GM12878 (cell line): ENCODE measurements around the gene RCAN2. TPM values are rescaled to one million over a fixed set of nuclear protein-coding genes. Genes with fewer than 3 reads are reported as not detected.

ENCODE experiments used
- ATAC-seq: fragments of 200-7000 bp; cut with Tn5 transposase; 3 replicates; pipeline ENCODE4 v1.9.1; 2020; ENCODE audit warnings: mild to moderate bottlenecking, moderate library complexity
- BruUV-seq: library from RNA; stranded (reverse); fragments of 400-500 nt; replicated peaks from 2 replicates; lab custom pipeline; 2021; lab: Mats Ljungman, UMichigan
- CTCF ChIA-PET: fragments of 300-600 bp; sonication (Branson Sonifier 250); formaldehyde crosslinking; extraction: SDS; loops from one replicate; lab custom pipeline; 2021; ENCODE audit warnings: inconsistent platforms; lab: Yijun Ruan, JAX
- POLR2A ChIA-PET: fragments of 350-600 bp; formaldehyde crosslinking; extraction: SDS; loops from one replicate; lab custom pipeline; 2021; ENCODE audit warnings: inconsistent platforms; lab: Charles Lee
- RAD21 ChIA-PET: fragments of 300-600 bp; sonication (Branson Sonifier 250); formaldehyde crosslinking; loops from one replicate; lab custom pipeline; 2023; ENCODE audit warnings: antibody characterized with exemption; ENCODE audit not compliant: unreplicated experiment; lab: Charles Lee
- SMC1A ChIA-PET: fragments of 300-600 bp; sonication (Branson Sonifier 250); formaldehyde crosslinking; loops from one replicate; lab custom pipeline; 2023; ENCODE audit not compliant: unreplicated experiment, uncharacterized antibody; lab: Charles Lee
- DNase-seq: peaks from one replicate; pipeline ENCODE4 v3.0.0-alpha.2; 2011; ENCODE audit warnings: low read depth, low spot score
- FAIRE-seq: peaks from 3 replicates; lab custom pipeline; 2011; peaks lifted over from hg19 to GRCh38; lab: Jason Lieb, UNC
- H2AFZ ChIP-seq: 2 replicates; pipeline ENCODE4 v1.6.0; 2011; ENCODE audit warnings: low read depth, low read length, control low read depth; ENCODE audit not compliant: control insufficient read depth
- H3K27ac ChIP-seq: 2 replicates; pipeline ENCODE4 v1.5.1; 2011; ENCODE audit warnings: control low read depth; ENCODE audit not compliant: control insufficient read depth, insufficient read depth
- H3K27me3 ChIP-seq, 2 experiments: replicated peaks in 1 of 2; 2 replicates each; pipeline versions ENCODE4 v1.6.0 to v1.6.1; 2011; ENCODE audit warnings: low read length in 1 of 2; ENCODE audit not compliant: control insufficient read depth in 2 of 2, insufficient read depth in 2 of 2
- H3K36me3 ChIP-seq, 2 experiments: 2 replicates each; pipeline ENCODE4 v1.5.1; 2011; ENCODE audit warnings: low read length in 1 of 2; ENCODE audit not compliant: control insufficient read depth in 2 of 2, insufficient read depth in 2 of 2
- H3K4me1 ChIP-seq: 2 replicates; pipeline ENCODE4 v1.6.1; 2011; ENCODE audit warnings: mild to moderate bottlenecking, low read length, moderate library complexity, mixed read lengths; ENCODE audit not compliant: control insufficient read depth, insufficient read depth
- H3K4me2 ChIP-seq: 2 replicates; pipeline ENCODE4 v1.6.0; 2011; ENCODE audit warnings: control low read depth; ENCODE audit not compliant: control insufficient read depth, insufficient read depth
- H3K4me3 ChIP-seq: fragments of 200-600 bp; sonication (generic); 2 replicates; pipeline ENCODE4 v1.5.1; 2016
- H3K79me2 ChIP-seq: 2 replicates; pipeline ENCODE4 v1.6.0; 2011; ENCODE audit warnings: low read length; ENCODE audit not compliant: control insufficient read depth, insufficient read depth
- H3K9ac ChIP-seq: 2 replicates; pipeline ENCODE4 v1.8.0; 2011; ENCODE audit warnings: low read length, control low read depth, mixed read lengths; ENCODE audit not compliant: control insufficient read depth, insufficient read depth
- H3K9me3 ChIP-seq: replicated peaks from 3 replicates; pipeline ENCODE4 v1.5.1; 2011; ENCODE audit warnings: mild to moderate bottlenecking, low read length; ENCODE audit not compliant: control insufficient read depth, insufficient read depth
- H4K20me1 ChIP-seq: 2 replicates; pipeline ENCODE4 v1.6.0; 2011; ENCODE audit not compliant: control insufficient read depth, insufficient read depth
- EP300 ChIP-seq, 2 experiments: fragments of 150-350 bp in 1 of 2; IDR thresholded peaks; 2 replicates each; pipeline ENCODE4 v1.6.1; 2011 to 2012; ENCODE audit warnings: low read depth in 2 of 2, low read length in 2 of 2, borderline replicate concordance in 1 of 2, improper control_type of control experiment in 1 of 2, inconsistent platforms in 1 of 2; ENCODE audit not compliant: control insufficient read depth in 1 of 2
- JUNB ChIP-seq: IDR thresholded peaks from 2 replicates; pipeline ENCODE4 v1.6.1; 2016; ENCODE audit warnings: antibody characterized with exemption, mild to moderate bottlenecking
- MEF2A ChIP-seq: IDR thresholded peaks from 2 replicates; pipeline ENCODE4 v1.6.1; 2011; ENCODE audit warnings: low read depth, mild to moderate bottlenecking, low read length, moderate library complexity; ENCODE audit not compliant: insufficient read depth
- NFXL1 ChIP-seq: fragments of 450-650 bp; IDR thresholded peaks from 2 replicates; pipeline ENCODE4 v1.6.1; 2017; ENCODE audit warnings: antibody characterized with exemption, mild to moderate bottlenecking, borderline replicate concordance
- NFYA ChIP-seq: IDR thresholded peaks from 2 replicates; pipeline ENCODE4 v1.6.1; 2011; ENCODE audit warnings: low read depth, mild to moderate bottlenecking, low read length, improper control_type of control experiment, borderline replicate concordance
- RAD51 ChIP-seq: fragments of 450-650 bp; IDR thresholded peaks from 2 replicates; pipeline ENCODE4 v1.6.1; 2016; ENCODE audit warnings: moderate library complexity, mild to moderate bottlenecking, inconsistent platforms
- SRF ChIP-seq, 2 experiments: IDR thresholded peaks; 2 replicates each; pipeline ENCODE4 v1.6.1; 2011; ENCODE audit warnings: low read depth in 2 of 2, low read length in 2 of 2, mild to moderate bottlenecking in 1 of 2, moderate library complexity in 1 of 2
- STAT3 ChIP-seq: IDR thresholded peaks from 2 replicates; pipeline ENCODE4 v1.6.1; 2011; ENCODE audit warnings: low read depth, low read length, improper control_type of control experiment
- YY1 ChIP-seq: IDR thresholded peaks from 2 replicates; pipeline ENCODE4 v1.6.1; 2011; ENCODE audit warnings: low read depth, mild to moderate bottlenecking, low read length
- WGBS: methylation state at CpG from one replicate; pipeline ENCODE4 v1.1.6; 2016; ENCODE audit warnings: low lambda C conversion rate; ENCODE audit not compliant: insufficient replicate concordance, insufficient coverage; ENCODE audit errors: missing lambda C conversion rate; 5-methylcytosine and 5-hydroxymethylcytosine counted together
- in situ Hi-C: fragments of 300-500 bp; cut with MboI; formaldehyde crosslinking; loops from 9 replicates; pipeline ENCODE4 v1.14.3; 2018; ENCODE audit warnings: mixed read lengths
- intact Hi-C: fragments of 100-400 bp; cut with micrococcal nuclease; formaldehyde crosslinking; loops from one replicate; pipeline ENCODE4 v1.14.2; 2022; ENCODE audit not compliant: unreplicated experiment
- polyA plus RNA-seq, 11 experiments: library from polyadenylated mRNA; depleted of rRNA in 4 of 11; unstranded in 6 of 11; stranded (reverse) in 5 of 11; fragments of >200 nt; fragmentation: Nextera tagmentation in 4 of 11; fragmentation: Illumina TruSeq in 1 of 11; extraction: Ambion mirVana in 4 of 11; extraction: Trizol in 1 of 11; gene quantifications; 1 replicate in 1 of 11; 2 replicates in 10 of 11; pipeline versions ENCODE4 v1.2.1 to v1.2.3, GENCODE V29; 2011 to 2016; ENCODE audit warnings: inconsistent platforms in 2 of 11, missing spikeins in 2 of 11, low read depth in 1 of 11
- total RNA-seq, 4 experiments: library from RNA; depleted of rRNA in 3 of 4; stranded (reverse); fragments of >200 nt in 3 of 4; fragmentation: Illumina TruSeq in 1 of 4; extraction: Trizol in 1 of 4; gene quantifications; 2 replicates each; pipeline versions ENCODE4 v1.2.1 to v1.2.3, GENCODE V29; 2013 to 2021
- TF ChIP-seq, protein P1 (sequence below), 3 experiments: IDR thresholded peaks in 2 of 3; conservative IDR thresholded peaks in 1 of 3; 2 replicates each; pipeline ENCODE4 v1.5.1; 2011; ENCODE audit warnings: low read depth in 3 of 3, low read length in 3 of 3, mild to moderate bottlenecking in 3 of 3, control low read depth in 2 of 3, moderate library complexity in 2 of 3, inconsistent platforms in 1 of 3, mixed read lengths in 1 of 3; ENCODE audit not compliant: control insufficient read depth in 2 of 3, insufficient read depth in 1 of 3; ENCODE audit errors: extremely low read depth in 1 of 3
- TF ChIP-seq, protein P2 (sequence below): IDR thresholded peaks from 2 replicates; pipeline ENCODE4 v1.6.1; 2012; ENCODE audit warnings: low read length, inconsistent platforms

Gene RCAN2
- total and polyA plus RNA-seq, 10 of the 15 experiments (the other 5 are each of a cell fraction or from before 2014, with no cell fraction given): 0.06 TPM; not detected in 9

DNA sequence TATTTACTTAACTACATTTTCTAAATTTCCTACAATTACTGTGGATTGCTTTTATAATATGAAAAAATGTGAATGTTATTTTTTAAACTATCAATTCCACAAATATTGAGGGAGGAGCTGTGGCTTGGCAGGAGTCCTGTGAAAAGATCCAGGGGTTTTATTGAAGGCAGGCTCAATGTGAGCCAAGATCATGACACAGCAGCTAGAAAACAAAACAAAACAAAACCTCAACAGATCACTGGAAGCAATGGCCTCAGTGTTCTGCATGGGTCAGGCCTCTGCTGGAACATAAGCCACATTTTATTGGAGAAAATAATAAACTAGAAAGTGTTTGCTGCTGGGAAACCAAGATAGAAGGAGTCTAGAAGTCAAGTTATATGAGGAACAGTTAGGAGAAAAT, 19.4 kb upstream of the RCAN2 start:
- no peaks in the 10 kb centered on the region for H3K4me1 ChIP-seq
- ATAC-seq: no peak
- no TSS peak for BruUV-seq
- in situ Hi-C loops (no loop called here), intact Hi-C loops (no loop called here)
- ChIA-PET SMC1A (no interaction called here), CTCF (no interaction called here), POLR2A (no interaction called here), RAD21 (no interaction called here)
- H4K20me1 ChIP-seq: no peaks in the 10 kb centered on the region
- no peak for FAIRE-seq
- H3K4me2 ChIP-seq: no peak overlapping the region
- no peaks in the 10 kb centered on the region for H3K9me3 ChIP-seq
- H3K36me3 ChIP-seq: no peaks in the 10 kb centered on the region
- H3K4me3 ChIP-seq: no peak overlapping the region
- TF ChIP-seq EP300 (IDR thresholded peaks at IDR 0.05; ENCODE audit: borderline replicate concordance in 1 of 2, control insufficient read depth in 1 of 2, low read depth in 2 of 2, low read length in 2 of 2) (no peak), RAD51 (no peak), JUNB (no peak), STAT3 (no peak)
- TF ChIP-seq, protein P1, sequence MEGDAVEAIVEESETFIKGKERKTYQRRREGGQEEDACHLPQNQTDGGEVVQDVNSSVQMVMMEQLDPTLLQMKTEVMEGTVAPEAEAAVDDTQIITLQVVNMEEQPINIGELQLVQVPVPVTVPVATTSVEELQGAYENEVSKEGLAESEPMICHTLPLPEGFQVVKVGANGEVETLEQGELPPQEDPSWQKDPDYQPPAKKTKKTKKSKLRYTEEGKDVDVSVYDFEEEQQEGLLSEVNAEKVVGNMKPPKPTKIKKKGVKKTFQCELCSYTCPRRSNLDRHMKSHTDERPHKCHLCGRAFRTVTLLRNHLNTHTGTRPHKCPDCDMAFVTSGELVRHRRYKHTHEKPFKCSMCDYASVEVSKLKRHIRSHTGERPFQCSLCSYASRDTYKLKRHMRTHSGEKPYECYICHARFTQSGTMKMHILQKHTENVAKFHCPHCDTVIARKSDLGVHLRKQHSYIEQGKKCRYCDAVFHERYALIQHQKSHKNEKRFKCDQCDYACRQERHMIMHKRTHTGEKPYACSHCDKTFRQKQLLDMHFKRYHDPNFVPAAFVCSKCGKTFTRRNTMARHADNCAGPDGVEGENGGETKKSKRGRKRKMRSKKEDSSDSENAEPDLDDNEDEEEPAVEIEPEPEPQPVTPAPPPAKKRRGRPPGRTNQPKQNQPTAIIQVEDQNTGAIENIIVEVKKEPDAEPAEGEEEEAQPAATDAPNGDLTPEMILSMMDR (IDR thresholded peaks at IDR 0.05 in 2 of 3, conservative IDR thresholded peaks at IDR 0.05 in 1 of 3; ENCODE audit: control insufficient read depth in 2 of 3, extremely low read depth in 1 of 3, insufficient read depth in 1 of 3, low read depth in 3 of 3, low read length in 3 of 3): no peak
- no peaks in the 10 kb centered on the region for H3K79me2 ChIP-seq
- no peak overlapping the region for H3K27ac ChIP-seq
- no peak overlapping the region for H3K9ac ChIP-seq
- no peak overlapping the region for H2AFZ ChIP-seq
- no peak for DNase-seq
- no peaks in the 10 kb centered on the region for H3K27me3 ChIP-seq

DNA sequence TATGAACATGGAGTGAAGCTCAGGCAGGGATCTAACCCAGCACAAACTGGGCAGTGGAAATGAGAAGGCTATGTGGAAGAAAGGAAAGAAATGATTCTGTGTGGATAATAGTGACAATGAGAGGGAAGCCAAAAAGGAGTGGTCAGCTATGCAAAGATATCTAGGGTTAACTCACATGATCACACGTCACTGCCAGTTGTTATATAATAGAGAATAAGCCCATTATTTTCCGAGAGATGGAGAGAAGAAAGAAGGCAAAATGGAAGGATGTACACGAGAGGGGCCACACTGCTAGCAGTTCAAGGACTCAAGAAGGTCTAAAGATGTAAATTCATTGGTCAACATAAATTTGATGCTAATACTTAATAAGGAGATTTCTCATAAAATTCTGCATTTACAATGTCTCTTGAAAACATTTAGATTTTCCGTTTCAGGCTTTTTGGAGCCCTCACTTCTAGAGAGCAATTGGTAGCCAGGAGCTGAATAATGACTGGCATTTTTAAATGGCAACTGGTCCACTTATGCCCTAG, 18.8 kb upstream of the RCAN2 start:
- POLR2A ChIA-PET: no interaction called here
- Histone ChIP-seq H3K9me3 (no peaks in the 10 kb centered on the region), H3K27me3 (no peaks in the 10 kb centered on the region), H3K36me3 (no peaks in the 10 kb centered on the region), H3K27ac (no peak overlapping the region), H3K9ac (no peak overlapping the region), H2AFZ (no peak overlapping the region), H3K79me2 (no peaks in the 10 kb centered on the region), H4K20me1 (no peaks in the 10 kb centered on the region), H3K4me3 (no peak overlapping the region), H3K4me2 (no peak overlapping the region), H3K4me1 (no peaks in the 10 kb centered on the region)
- BruUV-seq: no TSS peak
- CTCF ChIA-PET: interaction anchor here (0.6 kb wide), 1 partner anchor 402 kb away, joined by 3 read pairs; no protein-coding TSS in a partner anchor
- SMC1A ChIA-PET: no interaction called here
- intact Hi-C loops: no loop called here
- no peak for ATAC-seq
- 15% methylated on average over 4 of the region's 4 CpGs for WGBS
- RAD21 ChIA-PET: no interaction called here
- TF ChIP-seq NFYA: no peak
- no peak for TF ChIP-seq NFXL1
- TF ChIP-seq, protein P2, sequence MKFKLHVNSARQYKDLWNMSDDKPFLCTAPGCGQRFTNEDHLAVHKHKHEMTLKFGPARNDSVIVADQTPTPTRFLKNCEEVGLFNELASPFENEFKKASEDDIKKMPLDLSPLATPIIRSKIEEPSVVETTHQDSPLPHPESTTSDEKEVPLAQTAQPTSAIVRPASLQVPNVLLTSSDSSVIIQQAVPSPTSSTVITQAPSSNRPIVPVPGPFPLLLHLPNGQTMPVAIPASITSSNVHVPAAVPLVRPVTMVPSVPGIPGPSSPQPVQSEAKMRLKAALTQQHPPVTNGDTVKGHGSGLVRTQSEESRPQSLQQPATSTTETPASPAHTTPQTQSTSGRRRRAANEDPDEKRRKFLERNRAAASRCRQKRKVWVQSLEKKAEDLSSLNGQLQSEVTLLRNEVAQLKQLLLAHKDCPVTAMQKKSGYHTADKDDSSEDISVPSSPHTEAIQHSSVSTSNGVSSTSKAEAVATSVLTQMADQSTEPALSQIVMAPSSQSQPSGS: no peak
- TF ChIP-seq SRF (IDR thresholded peaks at IDR 0.05; ENCODE audit: low read depth in 2 of 2, low read length in 2 of 2): no peak
- TF ChIP-seq YY1: no peak
- no peak for TF ChIP-seq MEF2A
- no peak for DNase-seq
- in situ Hi-C loops: no loop called here
- no peak for FAIRE-seq
